ENCODE data around the gene COMMD1.
"Not testable (repeated sequence)": the region's sequence is repeated elsewhere in the genome, so short reads cannot be mapped to it uniquely, and the experiment has no call there.

The COMMD1 gene

DNA sequence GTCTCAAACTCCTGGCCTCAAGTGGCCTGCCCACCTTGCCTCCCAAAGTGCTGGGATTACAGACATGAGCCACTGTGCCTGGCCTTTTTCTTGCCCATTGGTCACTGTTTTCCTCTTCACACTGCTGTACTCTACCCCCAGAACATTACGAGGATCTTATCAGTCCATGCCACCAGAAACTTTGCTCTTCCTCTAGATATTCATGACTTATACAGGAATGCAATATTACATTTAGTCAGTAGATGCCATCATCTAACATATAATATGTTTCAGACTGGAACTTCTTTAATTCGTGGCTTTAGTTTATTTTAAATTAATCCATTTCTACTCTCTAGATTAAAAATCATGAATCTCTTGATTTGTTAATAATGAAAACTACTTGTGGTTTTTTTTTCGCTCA lies 135.5 kb downstream of the COMMD1 start:
- no peak for DNase-seq (ENCODE audit: extremely low spot score)
- ChIA-PET POLR2A (interaction anchor here (0.6 kb wide), 1 partner anchor 44 kb away, joined by 3 read pairs; no protein-coding TSS in a partner anchor), CTCF (interaction anchor here (0.7 to 3.6 kb wide), 4 partner anchors 11 to 48 kb away, joined by 3 to 10 read pairs (median 4); no protein-coding TSS in a partner anchor)
- TF ChIP-seq, protein P1, sequence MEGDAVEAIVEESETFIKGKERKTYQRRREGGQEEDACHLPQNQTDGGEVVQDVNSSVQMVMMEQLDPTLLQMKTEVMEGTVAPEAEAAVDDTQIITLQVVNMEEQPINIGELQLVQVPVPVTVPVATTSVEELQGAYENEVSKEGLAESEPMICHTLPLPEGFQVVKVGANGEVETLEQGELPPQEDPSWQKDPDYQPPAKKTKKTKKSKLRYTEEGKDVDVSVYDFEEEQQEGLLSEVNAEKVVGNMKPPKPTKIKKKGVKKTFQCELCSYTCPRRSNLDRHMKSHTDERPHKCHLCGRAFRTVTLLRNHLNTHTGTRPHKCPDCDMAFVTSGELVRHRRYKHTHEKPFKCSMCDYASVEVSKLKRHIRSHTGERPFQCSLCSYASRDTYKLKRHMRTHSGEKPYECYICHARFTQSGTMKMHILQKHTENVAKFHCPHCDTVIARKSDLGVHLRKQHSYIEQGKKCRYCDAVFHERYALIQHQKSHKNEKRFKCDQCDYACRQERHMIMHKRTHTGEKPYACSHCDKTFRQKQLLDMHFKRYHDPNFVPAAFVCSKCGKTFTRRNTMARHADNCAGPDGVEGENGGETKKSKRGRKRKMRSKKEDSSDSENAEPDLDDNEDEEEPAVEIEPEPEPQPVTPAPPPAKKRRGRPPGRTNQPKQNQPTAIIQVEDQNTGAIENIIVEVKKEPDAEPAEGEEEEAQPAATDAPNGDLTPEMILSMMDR (IDR thresholded peaks at IDR 0.05; ENCODE audit: control extremely low read depth, extremely low read depth, low read depth, missing control alignments) = no peak

GRCh38 chr2:62041701-62042385 lies 136.4 kb downstream of the COMMD1 start:
- not testable (repeated sequence) for DNase-seq (ENCODE audit: extremely low spot score)
- ChIA-PET POLR2A (interaction anchor here (0.6 kb wide), 1 partner anchor 43 kb away, joined by 3 read pairs; no protein-coding TSS in a partner anchor), CTCF (interaction anchor here (0.6 to 3.6 kb wide), 6 partner anchors 9 to 48 kb away, joined by 3 to 10 read pairs (median 3); no protein-coding TSS in a partner anchor)

GRCh38 chr2:62042400-62042799 lies 136.9 kb downstream of the COMMD1 start:
- no peak for DNase-seq (ENCODE audit: extremely low spot score)
- TF ChIP-seq, protein P1 (IDR thresholded peaks at IDR 0.05; ENCODE audit: control extremely low read depth, extremely low read depth, low read depth, missing control alignments) = no peak
- POLR2A ChIA-PET = no interaction called here
- CTCF ChIA-PET = interaction anchor here (0.9 to 3.6 kb wide), 4 partner anchors 10 to 31 kb away, joined by 3 to 10 read pairs (median 4); no protein-coding TSS in a partner anchor

- TF ChIP-seq, protein P1 (IDR thresholded peaks at IDR 0.05; ENCODE audit: control extremely low read depth, extremely low read depth, low read depth, missing control alignments) = no peak
- ChIA-PET CTCF (interaction anchor here (0.9 to 3.6 kb wide), 4 partner anchors 10 to 31 kb away, joined by 3 to 10 read pairs (median 4); no protein-coding TSS in a partner anchor), POLR2A (no interaction called here)
- DNase-seq (ENCODE audit: extremely low spot score) = no peak
These were observed 137.5 kb downstream of the COMMD1 start for GRCh38 chr2:62042944-62043343.

GRCh38 chr2:62045017-62045543 lies 139.6 kb downstream of the COMMD1 start:
- CTCF ChIA-PET = no interaction called here

GRCh38 chr2:62046141-62046540 lies 140.7 kb downstream of the COMMD1 start:
- DNase-seq (ENCODE audit: extremely low spot score) = no peak
- TF ChIP-seq, protein P1 (IDR thresholded peaks at IDR 0.05; ENCODE audit: control extremely low read depth, extremely low read depth, low read depth, missing control alignments) = no peak
- POLR2A ChIA-PET = no interaction called here
- CTCF ChIA-PET = no interaction called here

More at GRCh38 chr2:62045017-62045543, 139.6 kb downstream of the COMMD1 start:
- TF ChIP-seq, protein P1 (IDR thresholded peaks at IDR 0.05; ENCODE audit: control extremely low read depth, extremely low read depth, low read depth, missing control alignments) = no peak
- DNase-seq (ENCODE audit: extremely low spot score) = no peak
- POLR2A ChIA-PET = no interaction called here

Measured in GM10248 (cell line).